Stimulated activated CD8-positive, alpha-beta memory T cell treated with anti-CD3 and anti-CD28 coated beads, Interleukin-15, amount 100 ng/mL, for 48 hours (primary cell): ENCODE results near the gene GPC2.
"Not testable (repeated sequence)": the region's sequence is repeated elsewhere in the genome, so short reads cannot be mapped to it uniquely, and the experiment has no call there.

Source experiments
- DNase-seq, 2 donors: peaks; one replicate each; pipeline ENCODE4 v3.0.0-alpha.2; 2020; ENCODE audit warnings: low read depth in 2 of 2

The GPC2 gene

DNA sequence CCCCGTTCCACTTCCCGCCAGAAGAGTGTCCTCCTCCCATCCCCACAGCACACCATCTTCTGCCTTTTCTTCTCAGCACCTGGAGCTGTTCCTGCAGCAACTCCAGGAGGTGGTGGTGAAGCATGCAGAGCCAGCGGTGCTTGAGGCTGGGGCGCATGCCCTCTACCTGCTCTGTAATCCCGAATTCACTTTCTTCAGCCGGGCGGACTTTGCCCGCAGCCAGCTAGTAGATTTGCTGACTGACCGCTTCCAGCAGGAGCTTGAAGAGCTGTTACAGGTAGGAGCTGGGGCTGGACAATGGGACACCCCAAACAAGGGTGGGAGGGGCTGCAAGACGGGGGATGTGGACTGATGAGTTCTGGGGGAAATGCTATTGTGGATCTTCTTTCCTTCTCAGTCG is 23.5 kb upstream of the GPC2 start:
- DNase-seq, result no peak

DNA sequence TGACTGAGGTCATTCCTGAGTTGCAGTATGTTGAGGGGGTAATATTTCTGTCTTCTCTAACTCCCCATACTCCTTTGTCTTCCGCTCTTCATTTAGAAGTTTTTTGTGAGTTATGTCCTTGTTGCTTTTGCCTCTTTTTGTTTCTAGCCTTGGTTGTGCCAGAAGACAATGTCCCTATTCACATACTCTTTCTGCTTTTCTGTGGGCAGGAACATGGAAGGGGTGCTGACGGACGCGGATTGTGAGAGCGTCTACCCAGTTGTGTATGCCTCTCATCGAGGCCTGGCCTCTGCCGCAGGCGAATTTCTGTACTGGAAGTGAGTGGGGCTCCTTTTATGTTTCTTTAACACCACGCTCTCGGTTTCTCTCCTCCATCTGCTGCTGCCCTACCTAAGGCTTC is 21.1 kb upstream of the GPC2 start:
- no peak for DNase-seq

DNA sequence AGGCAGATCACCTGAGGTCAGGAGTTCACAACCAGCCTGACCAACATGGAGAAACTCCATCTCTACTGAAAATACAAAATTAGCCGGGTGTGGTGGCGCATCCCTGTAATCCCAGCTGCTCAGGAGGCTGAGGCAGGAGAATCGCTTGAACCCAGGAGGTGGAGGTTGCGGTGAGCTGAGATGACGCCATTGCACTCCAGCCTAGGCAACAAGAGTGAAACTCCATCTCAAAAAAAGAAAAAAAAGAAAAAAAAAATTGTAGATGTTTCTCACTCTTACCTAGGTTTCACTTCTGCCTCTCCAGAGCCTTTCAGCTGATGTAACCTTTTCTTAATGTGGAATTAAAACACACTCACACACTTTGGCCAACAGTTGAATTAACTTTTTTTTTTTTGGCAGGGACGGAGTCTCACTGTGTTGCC is 18.7 kb upstream of the GPC2 start:
- DNase-seq, result not testable (repeated sequence)

DNA sequence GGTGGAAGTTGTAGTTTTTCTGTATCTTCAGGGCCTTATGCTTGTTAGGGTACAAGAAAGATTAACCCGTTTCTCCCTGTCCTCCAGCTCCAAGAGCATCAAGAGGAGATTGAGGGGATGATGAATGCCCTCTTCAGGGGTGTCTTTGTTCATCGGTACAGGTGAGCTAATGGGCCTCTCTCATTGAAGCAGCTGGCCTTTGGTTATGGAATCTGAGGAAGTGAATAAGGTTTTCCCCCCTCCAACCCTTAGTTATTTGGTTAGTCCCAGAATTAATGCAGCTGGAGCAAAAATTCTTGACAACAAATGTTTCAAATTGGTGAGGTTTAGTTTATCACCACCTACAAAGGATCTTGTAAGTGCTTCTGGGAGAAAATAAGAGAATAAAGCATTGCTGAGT is 18.0 kb upstream of the GPC2 start:
- DNase-seq, result no peak

DNA sequence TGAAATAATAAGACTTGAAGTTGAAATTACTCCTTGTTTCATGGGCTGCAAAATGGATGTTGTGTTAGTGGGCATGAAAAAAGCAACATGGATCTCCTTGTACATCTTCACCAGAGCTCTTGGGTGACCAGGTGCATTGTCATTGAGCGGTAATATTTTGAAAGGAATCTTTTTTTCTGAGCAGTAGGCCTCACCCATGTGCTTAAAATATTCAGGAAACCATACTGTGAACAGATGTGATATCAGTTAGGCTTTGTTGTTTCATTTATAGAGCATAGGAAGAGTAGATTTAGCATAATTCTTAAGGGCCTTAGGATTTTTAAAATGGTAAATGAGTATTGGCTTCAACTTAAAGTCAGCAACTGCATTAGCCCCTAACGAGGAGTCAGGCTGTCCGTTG is 15.8 kb upstream of the GPC2 start:
- DNase-seq, result no peak

DNA sequence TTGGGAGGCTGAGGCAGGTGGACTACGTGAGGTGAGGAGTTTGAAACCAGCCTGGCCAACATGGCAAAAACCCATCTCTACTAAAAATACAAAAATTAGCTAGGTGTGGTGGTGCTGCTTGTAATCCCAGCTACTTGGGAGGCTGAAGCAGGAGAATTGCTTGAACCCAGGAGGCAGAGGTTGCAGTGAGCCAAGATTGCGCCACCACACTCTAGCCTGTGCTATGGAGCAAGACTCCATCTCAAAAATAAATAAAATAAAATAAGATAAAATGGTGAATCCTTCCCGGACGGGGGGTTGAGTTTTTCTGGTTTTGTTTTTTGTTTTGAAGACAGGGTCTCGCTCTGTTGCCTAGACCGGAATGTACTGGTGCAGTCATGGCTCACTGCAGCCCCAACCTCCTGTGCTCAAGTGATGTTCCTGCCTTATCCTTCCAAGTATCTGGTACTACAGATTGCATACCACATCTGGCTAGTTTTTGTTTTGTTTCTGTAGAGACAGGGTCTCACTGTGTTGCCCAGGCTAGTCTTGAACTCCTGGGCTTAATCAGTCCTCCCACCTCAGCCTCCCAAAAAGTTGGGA is 15.2 kb upstream of the GPC2 start:
- DNase-seq, result not testable (repeated sequence)

DNA sequence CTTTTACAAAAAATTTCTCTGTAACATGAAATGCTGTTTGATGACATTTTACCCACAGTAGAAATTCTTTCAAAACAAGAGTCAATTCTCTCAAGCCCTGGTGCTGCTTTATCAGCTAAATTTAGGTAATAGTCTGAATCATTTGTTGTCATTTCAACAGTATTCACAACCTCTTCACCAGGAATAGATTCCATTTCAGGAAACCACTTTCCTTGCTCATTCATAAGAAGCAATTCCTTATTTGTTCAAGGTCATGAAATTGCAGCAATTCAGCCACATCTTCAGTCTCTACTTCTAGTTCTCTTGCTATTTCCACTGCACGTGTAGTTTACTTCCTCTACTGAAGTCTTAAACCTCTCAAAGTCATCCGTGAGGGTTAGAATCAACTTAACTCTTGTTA is 14.6 kb upstream of the GPC2 start:
- no peak for DNase-seq

DNA sequence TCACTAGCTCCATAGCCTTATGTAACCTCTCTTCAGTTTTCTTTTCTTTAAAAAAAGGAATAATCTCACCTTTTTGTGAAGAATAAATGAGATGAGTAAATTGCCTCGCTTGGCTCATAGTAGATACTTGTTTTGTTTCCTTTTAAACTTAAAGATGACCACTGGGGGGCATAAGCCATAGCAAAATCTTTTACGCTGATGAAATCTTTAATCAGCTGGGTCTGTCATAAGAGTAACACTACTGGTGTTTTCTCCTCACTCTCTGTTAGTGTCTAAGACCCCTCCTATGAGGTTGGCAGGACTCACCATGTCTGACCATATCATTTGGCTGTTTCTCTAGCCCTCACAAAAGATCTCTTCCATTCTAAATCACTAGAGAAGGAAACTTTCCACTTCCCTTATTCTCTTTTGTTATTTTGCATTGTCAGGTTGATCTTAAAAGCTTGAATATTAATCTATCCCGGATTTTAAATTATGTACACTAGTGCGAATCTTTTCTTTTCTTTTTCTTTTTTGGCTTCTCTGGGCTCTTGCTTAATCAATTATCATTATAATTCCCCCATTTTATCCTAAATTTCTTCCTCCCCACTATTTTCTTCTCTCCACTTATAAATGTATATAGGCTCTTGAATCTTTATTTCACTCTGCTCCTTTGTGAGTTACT is 13.0 kb upstream of the GPC2 start:
- DNase-seq, result no peak

DNA sequence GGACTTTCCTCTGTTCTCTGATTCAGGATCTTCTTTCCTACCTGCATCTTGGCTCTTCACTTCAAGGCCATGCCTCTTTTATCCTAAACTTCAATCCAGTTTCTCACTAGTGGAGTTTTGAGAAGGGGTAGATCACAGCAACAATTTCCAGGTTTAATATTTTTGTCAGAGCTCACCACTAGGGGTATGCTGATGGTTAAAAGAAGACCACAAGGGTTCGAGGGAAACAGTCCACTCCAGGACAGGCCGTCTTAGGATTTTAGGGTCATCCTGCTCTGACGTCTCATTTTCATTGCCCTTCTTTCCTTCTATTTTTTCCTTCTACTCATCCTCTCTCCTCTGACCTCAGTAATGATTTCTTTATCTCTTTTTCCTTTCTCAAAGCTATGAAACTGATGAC is 11.9 kb upstream of the GPC2 start:
- DNase-seq, result no peak

DNA sequence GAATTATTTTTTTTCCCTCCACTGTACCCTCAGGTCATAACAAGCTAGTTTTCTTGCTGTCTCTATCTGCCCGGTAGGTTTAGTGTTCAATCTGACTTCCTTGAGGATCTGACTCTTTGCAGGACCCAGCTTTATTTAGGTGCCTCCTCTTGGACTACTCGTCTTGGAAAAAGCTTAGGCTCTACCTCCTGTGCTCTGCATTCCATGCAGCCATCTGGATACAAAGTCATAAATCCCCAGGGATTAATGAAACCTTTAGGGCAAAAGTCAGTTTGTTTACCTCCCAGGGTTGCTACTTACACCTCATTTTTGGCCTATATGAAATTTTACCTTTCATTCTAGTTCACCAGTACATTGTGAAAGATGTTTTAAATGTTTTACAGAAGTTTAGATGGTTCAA is 8.5 kb upstream of the GPC2 start:
- no peak for DNase-seq

DNA sequence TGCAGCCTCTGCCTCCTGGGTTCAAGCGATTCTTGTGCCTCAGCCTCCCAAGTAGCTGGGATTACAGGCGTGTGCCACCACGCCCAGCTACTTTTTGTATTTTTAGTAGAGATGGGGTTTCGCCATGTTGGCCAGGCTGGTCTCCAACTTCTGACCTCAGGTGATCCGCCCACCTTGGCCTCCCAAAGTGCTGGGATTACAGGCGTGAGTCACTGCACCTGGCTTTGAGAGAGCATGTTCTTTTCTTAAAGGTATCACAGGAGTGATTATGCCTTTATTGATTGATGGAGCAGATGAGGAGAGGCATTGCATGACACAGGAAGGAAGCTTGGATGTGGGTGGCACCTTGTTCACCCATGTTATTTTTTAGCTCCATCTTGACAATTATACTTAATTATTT is 5.9 kb upstream of the GPC2 start:
- not testable (repeated sequence) for DNase-seq

DNA sequence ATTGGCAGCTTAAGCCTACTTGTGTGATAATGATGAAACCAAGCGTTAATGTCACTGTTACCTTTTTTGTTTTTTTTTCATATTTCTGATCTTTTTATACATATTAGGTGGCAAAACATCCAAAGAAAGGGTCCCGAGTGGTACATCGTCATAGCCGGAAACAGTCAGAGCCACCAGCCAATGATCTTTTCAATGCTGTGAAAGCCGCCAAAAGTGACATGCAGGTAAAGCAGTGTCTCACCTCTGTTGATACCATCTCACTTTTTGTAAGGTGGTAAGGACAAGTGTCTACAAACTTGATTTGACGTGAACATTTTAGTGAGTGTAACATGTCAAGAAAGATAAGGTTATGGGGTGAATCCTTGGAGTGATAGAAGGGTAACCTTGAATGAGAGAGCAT is 5.4 kb upstream of the GPC2 start:
- DNase-seq, result not testable (repeated sequence)

DNA sequence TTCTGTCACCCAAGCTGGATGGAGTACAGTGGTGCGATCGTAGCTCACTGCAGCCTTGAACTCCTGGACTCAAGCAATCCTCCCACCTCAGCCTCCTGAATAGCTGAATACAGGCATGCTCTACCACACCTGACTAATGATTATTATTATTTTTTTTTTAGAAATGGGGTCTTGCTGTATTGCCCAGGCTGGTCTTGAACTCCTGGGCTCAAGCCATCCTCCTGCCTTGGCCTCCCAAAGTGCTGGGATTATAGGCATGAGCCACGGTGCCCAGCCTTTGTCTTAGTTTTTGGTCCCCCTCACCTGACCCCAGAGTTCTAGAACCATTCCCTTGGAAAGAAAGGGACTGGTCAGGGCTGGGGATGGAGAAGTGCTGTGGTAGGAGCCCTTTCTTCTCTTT is 2.9 kb upstream of the GPC2 start:
- DNase-seq, result not testable (repeated sequence)

DNA sequence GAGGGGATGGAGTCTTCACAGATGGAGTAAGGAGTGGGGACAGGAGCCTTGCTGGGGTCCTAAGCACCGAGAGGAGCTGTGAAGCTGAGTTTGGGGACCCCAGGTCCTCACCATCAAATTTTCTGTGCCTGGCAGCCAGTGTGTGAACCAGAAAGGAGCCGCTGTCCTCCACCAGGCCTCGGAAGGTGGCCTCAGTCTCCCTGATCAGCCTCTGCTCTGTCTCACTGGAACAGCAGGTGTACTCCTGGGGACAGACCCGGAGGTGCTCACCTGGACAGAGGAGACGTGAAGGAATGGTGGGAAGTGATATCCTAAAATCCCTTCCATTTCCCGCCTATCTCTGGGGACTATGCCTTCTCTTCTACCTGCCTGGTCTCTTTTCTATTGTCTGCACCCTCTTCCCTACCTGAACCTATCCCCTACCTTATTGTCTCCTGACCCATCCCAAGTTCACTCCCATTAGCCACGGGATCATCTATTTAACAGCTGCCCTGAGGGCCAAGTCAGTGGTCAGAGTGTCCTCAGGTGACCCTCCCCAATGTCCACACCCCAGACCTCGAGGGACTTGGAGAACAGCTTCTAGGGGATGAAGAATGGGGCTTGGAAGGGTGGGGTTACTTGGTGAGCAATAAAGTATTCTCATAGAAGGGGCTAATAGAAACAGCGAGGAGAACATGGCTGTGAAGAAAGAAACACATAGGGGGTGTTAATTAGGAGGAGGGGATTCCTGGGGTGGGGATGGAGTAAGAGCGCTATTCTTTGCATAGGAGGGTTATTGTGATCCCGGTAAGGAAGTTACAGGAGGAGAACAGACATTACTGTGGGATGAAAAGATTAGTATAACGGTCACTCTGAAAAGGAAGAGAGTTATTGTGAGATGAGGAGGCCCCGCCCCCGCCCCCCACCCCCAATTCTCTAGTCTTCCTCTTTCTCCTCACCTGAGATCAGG is 811 bp downstream of the GPC2 start:
- no peak for DNase-seq

DNA sequence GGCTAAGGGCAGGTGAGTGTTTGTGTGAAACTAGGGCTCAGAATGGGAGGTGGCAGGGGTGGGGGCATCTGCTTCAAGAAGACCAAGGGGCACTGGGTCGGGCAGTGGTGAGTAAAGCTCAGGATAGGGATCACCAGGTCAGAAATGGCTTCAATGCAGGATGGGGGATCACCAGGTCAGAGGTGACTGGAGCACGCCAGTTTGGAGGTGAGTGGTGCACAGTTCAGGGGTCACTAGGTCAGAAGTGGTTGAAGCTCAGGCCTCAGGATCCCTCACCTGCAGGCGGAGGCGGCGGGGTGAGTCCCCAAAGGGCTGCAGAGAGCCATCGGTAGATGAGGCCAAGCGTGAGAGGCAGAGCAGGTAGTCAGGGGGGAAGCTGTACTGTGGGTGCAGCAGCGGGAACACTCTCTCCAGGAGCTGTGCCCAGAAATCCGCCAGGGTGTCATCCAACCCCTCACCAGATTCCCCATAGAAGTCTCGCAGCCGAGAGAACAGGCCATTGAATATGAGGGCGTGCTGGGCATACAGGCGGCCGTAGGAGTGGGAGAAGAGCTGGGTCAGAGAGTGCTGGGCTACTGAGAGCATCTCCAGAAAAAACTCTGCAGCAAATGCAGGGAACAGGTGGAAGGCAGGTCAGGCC is 1.8 kb downstream of the GPC2 start:
- no peak for DNase-seq

DNA sequence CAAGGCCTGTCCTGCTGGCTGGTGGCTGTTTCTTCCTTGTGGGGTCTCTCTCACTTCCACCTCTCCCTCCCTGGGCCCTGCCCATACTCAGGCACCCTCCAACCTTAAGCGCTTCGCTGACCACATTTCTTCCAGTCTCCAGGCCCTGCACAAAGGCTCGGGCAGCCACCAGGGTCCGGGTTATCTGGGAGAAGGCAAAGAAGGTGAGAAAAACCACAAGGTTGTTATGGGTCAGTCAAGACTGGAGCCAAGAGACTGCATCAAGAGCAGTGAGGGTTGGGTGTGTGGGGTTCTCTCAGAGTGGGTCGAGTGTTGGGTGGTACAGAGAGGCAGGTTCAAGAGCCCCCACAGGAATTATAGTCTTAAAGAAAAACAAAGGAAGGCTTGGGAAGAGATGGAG is 2.6 kb downstream of the GPC2 start:
- DNase-seq, result no peak

DNA sequence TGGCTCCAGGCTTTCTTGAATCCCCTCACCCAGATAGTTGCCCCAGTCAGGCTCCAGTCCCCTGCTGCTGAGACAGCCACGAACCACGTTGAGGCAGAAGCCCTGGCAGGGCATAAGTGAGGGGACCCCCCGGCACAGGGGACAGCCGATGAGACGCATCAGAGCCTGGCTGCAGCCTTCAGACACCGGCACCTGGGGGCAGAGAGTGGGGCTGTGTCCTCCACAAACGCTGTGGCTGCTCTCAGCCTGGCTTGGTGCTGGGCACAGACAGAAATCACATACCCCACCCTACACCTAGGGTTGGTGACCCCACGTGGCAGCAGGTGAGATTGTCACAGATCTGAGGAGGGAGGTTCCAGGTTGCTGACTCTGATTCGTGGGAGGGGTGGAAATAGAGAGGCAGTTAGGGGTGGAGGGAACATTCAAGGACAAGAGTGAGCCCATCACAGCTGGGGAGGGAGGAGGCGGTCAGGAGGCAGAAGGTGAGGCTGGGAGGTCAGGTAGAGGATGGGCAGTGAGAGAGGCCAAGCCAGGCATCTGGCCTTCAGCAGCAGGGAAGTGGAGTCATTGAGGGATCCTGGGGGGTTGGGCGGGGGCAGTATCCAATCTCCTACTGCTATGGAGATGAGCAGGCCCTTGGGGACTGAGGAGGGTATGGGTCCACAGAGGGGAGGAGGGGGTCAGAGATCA is 3.2 kb downstream of the GPC2 start:
- DNase-seq, result no peak

DNA sequence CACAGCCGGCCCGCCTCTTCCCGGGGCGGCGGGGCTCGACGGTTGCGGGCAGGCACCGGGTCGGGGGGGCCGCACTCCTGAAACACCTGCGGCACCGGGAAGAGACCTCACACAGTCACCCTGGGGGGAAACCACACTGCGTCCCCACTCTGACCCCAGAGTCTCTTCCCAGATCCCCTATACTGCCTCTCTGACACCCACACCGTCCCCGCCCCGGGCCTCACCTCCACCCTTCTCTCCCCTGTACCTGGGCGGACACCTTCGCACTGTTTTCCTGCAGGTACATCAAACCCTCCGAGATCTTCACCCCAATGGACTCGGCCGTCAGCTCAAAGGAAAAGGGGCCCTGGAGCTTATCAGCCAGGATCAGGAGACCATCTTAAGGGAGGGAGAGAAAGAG is 5.3 kb downstream of the GPC2 start:
- DNase-seq, result no peak

DNA sequence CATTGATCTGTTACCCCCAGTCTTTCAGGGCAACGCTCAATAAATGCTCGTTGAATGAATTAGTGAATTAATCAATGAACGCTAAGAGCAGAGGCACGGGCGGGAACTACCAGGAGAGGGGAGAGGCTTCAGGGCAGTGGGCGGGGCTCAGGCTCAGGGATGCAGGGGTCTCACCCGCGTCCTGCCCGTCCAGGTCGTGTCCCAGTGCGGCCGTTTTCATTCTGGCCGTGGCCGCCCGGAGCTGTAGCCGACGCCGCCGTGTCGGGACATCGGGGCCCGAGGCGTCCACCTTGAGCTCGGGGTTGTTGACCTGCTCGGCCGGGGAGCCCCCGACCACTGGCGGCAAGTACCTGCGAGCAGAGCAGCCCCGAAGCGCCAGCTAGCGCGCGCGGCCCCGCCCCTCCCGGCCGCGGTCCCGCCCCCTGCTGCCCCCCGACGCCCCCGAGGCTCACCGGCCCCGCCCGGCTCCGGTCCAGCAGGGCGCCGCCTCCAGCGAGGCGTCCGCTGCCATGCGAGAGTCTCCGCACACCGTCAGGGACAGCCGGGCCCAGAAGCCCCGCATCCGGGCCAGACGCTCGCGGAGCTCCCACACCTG is 6.0 kb downstream of the GPC2 start:
- no peak for DNase-seq

DNA sequence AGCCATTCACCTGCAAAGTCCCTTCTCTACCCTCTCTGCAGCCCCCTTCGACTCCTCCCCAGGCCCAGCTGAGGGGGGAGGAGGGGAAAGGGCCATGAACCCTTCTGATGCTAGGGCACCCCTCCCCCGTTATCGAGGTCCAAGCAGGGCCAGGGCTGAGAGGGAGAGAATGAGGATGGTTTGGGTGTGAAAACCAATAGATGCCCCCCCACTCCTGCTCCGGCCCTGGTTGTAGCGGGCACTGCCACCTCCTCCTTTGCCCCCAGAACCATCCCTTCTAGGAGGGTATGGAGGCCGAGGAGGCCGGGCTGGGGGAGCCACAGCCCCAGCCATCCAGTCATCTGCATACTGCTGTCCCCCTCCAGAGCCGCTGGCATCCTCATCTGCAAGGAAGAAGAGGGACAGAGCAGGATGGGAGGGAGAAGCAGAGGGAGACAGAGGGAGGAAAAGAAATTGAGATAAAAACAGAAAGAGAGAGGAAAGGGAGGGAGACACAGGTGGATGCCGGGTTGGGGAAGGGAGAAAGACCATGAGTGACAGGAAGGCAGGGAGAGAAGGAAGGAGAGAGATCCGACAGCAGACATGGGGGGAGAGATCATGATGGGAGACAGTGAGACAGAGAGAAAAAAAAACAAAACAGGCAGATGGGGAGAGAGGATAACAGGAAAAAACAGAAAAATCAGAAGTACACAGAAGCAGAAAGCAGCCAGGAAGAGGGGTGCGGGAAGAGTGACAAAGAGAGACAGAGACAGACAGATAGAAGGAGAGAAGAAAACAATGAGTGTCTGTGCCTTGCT is 6.9 kb downstream of the GPC2 start:
- no peak for DNase-seq
